ENCODE measurements around the gene QRFPR. TPM values are rescaled to one million over a fixed set of nuclear protein-coding genes. Genes with fewer than 3 reads are reported as not detected.

Gene QRFPR
- total and polyA plus RNA-seq, 2 of the 4 experiments (the other 2 are of a cell fraction) = not detected

DNA sequence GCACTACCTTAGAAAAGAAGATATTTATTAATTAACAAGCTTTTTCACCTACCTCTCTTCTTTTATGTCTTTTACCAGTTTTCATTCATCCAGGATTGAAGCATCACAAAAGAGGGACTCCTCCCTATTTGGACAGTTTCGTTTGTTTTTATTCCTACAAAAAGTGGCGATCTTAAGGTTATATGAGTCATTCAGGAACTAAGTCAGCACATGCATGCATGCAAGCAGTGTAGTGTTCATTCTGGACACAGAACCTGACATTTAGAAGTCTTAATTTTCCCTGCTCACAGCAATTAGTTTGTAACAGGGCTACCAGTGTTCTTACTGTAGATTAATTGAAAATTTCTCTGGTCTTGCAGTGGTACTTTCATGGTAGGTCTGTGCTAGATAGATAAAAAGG lies 47.9 kb upstream of the QRFPR start:
- TF ChIP-seq RFX5 (IDR thresholded peaks at IDR 0.05; ENCODE audit: low read depth, low read length) = no peak
- no peak for TF ChIP-seq CEBPB (IDR thresholded peaks at IDR 0.05; ENCODE audit: low read depth, low read length)
- no peak for TF ChIP-seq NFE2L2 (IDR thresholded peaks at IDR 0.05; ENCODE audit: low read depth, low read length)
- TF ChIP-seq RAD21 (IDR thresholded peaks at IDR 0.05; ENCODE audit: low read length) = no peak
- TF ChIP-seq FOS (IDR thresholded peaks at IDR 0.05; ENCODE audit: low read depth, low read length) = no peak
- TF ChIP-seq CTCF (conservative IDR thresholded peaks at IDR 0.05; ENCODE audit: low read depth, low read length) = no peak
- no peak for TF ChIP-seq ELK1 (IDR thresholded peaks at IDR 0.05; ENCODE audit: borderline replicate concordance, low read depth, low read length)
- TF ChIP-seq MAZ (IDR thresholded peaks at IDR 0.05; ENCODE audit: borderline replicate concordance, low read depth, low read length) = no peak
- Histone ChIP-seq H3K23ac (ENCODE audit: low read depth, low read length) (no peak overlapping the region), H2BK120ac (ENCODE audit: low read depth, low read length) (no peak overlapping the region), H3K79me1 (ENCODE audit: low read depth in 1 of 2, low read length in 2 of 2) (no peaks in the 10 kb centered on the region), H2BK5ac (ENCODE audit: low read depth, low read length, poor library complexity, severe bottlenecking) (no peak overlapping the region), H4K20me1 (ENCODE audit: insufficient read depth, low read length) (no peaks in the 10 kb centered on the region), H3K27me3 (ENCODE audit: control insufficient read depth, insufficient read depth, low read length) (no peaks in the 10 kb centered on the region), H4K8ac (ENCODE audit: low read depth in 2 of 2, low read length in 2 of 2) (no peak overlapping the region), H3K4me3 (ENCODE audit: insufficient read depth, low read depth, low read length) (no peak overlapping the region), H3K4me1 (ENCODE audit: control insufficient read depth, insufficient read depth, low read length) (no peaks in the 10 kb centered on the region), H3K4ac (ENCODE audit: low read depth, low read length) (no peak overlapping the region), H4K91ac (ENCODE audit: insufficient read depth, low read depth, low read length) (no peak overlapping the region), H3K27ac (ENCODE audit: insufficient read depth, low read length) (no peak overlapping the region), H3K9ac (ENCODE audit: low read depth, low read length) (no peak overlapping the region), H2BK20ac (ENCODE audit: low read depth, low read length) (no peak overlapping the region), H4K5ac (ENCODE audit: low read depth, low read length) (no peak overlapping the region), H2BK15ac (ENCODE audit: low read depth, low read length) (no peak overlapping the region), H3K56ac (ENCODE audit: extremely low read depth, insufficient read depth, low read length) (no peak overlapping the region), H2AK9ac (replicated peaks; ENCODE audit: low read depth, low read length, poor library complexity) (no peak overlapping the region), H3K9me3 (ENCODE audit: control insufficient read depth, insufficient read depth, low read length) (no peaks in the 10 kb centered on the region), H3K4me2 (ENCODE audit: low read depth, low read length) (no peak overlapping the region), H3K18ac (ENCODE audit: low read depth, low read length) (no peak overlapping the region), H2AK5ac (ENCODE audit: low read depth, low read length) (no peak overlapping the region), H3K36me3 (ENCODE audit: control insufficient read depth, insufficient read depth, low read length) (no peaks in the 10 kb centered on the region), H2AFZ (replicated peaks; ENCODE audit: low read length, poor library complexity) (no peak overlapping the region), H3K14ac (replicated peaks; ENCODE audit: low read depth, low read length) (no peak overlapping the region), H3K9me1 (ENCODE audit: insufficient read depth, low read length) (no peaks in the 10 kb centered on the region)
- peak; percentile 22 for DNase-seq
- in situ Hi-C loops (cut with MboI; ENCODE audit: low sequenced_read_pairs) = no loop called here
- peak; percentile 62; the same call in 1 of the 2 replicates for ATAC-seq (ENCODE audit: low read depth)
- dilution Hi-C loops (cut with HindIII; ENCODE audit: low sequenced_read_pairs, unreplicated experiment) = no loop called here
- POLR2A ChIA-PET (ENCODE audit: unreplicated experiment) = no interaction called here
- CTCF ChIA-PET = no interaction called here
- 0% methylated on average over 2 of the region's 2 CpGs; no CpG with 5 or more reads in 1 of the 2 experiments for WGBS, 2 experiments (ENCODE audit: extremely low coverage in 2 of 2, insufficient read length in 1 of 2)
- no TSS peak for BruUV-seq (replicated peaks)
- intact Hi-C loops (cut with micrococcal nuclease) = no loop called here

Data from IMR-90 (cell line).